22Rv1 (cell line): ENCODE measurements around the gene SCGN.

ENCODE experiments used
- CTCF ChIP-seq: fragments of 450-650 bp; IDR thresholded peaks from 2 replicates; pipeline ENCODE4 v1.5.1; 2017; ENCODE audit warnings: mild to moderate bottlenecking
- ZFX ChIP-seq: fragments of 450-650 bp; IDR thresholded peaks from 2 replicates; pipeline ENCODE4 v1.6.1; 2017; ENCODE audit warnings: antibody characterized with exemption, borderline replicate concordance

GRCh38 chr6:25640446-25640845 is 11.6 kb upstream of the SCGN start:
- TF ChIP-seq CTCF (no peak), ZFX (no peak)
